ENCODE measurements around the gene BIVM.

GRCh38 chr13:102869948-102870676, 71.2 kb downstream of the BIVM start:
- no peak for TF ChIP-seq POLR2A (IDR thresholded peaks at IDR 0.05; ENCODE audit: low read depth)
- TF ChIP-seq, protein P1, sequence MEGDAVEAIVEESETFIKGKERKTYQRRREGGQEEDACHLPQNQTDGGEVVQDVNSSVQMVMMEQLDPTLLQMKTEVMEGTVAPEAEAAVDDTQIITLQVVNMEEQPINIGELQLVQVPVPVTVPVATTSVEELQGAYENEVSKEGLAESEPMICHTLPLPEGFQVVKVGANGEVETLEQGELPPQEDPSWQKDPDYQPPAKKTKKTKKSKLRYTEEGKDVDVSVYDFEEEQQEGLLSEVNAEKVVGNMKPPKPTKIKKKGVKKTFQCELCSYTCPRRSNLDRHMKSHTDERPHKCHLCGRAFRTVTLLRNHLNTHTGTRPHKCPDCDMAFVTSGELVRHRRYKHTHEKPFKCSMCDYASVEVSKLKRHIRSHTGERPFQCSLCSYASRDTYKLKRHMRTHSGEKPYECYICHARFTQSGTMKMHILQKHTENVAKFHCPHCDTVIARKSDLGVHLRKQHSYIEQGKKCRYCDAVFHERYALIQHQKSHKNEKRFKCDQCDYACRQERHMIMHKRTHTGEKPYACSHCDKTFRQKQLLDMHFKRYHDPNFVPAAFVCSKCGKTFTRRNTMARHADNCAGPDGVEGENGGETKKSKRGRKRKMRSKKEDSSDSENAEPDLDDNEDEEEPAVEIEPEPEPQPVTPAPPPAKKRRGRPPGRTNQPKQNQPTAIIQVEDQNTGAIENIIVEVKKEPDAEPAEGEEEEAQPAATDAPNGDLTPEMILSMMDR (IDR thresholded peaks at IDR 0.05): no peak

All from esophagus muscularis mucosa (tissue), 3 donors.